ENCODE measurements around the gene IFIT1.

GRCh38 chr10:89431977-89432376 lies 39.6 kb downstream of the IFIT1 start:
- TF ChIP-seq, protein P1, sequence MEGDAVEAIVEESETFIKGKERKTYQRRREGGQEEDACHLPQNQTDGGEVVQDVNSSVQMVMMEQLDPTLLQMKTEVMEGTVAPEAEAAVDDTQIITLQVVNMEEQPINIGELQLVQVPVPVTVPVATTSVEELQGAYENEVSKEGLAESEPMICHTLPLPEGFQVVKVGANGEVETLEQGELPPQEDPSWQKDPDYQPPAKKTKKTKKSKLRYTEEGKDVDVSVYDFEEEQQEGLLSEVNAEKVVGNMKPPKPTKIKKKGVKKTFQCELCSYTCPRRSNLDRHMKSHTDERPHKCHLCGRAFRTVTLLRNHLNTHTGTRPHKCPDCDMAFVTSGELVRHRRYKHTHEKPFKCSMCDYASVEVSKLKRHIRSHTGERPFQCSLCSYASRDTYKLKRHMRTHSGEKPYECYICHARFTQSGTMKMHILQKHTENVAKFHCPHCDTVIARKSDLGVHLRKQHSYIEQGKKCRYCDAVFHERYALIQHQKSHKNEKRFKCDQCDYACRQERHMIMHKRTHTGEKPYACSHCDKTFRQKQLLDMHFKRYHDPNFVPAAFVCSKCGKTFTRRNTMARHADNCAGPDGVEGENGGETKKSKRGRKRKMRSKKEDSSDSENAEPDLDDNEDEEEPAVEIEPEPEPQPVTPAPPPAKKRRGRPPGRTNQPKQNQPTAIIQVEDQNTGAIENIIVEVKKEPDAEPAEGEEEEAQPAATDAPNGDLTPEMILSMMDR (IDR thresholded peaks at IDR 0.05) = no peak
- TF ChIP-seq POLR2AphosphoS5 (IDR thresholded peaks at IDR 0.05) (no peak), EP300 (IDR thresholded peaks at IDR 0.05; ENCODE audit: low read depth) (no peak), POLR2A (IDR thresholded peaks at IDR 0.05) (no peak)

Measured in transverse colon (tissue), 4 donors.